HFFc6 (cell line): Measurements from ENCODE around the gene RASSF3. TPM values are rescaled to one million over a fixed set of nuclear protein-coding genes. Genes with fewer than 3 reads are reported as not detected.

Experiments used
- DNase-seq: peaks from one replicate; pipeline ENCODE4 v3.0.0-alpha.2; 2018
- H3K27ac Mint-ChIP-seq: 2 replicates; pipeline ENCODE4 v1.8.0; 2020; ENCODE audit warnings: mild to moderate bottlenecking, mixed read lengths
- H3K27me3 Mint-ChIP-seq: 2 replicates; pipeline ENCODE4 v1.8.0; 2021; ENCODE audit warnings: mild to moderate bottlenecking, moderate library complexity, mixed read lengths; ENCODE audit not compliant: insufficient read depth
- H3K36me3 Mint-ChIP-seq: 2 replicates; pipeline ENCODE4 v1.8.0; 2021; ENCODE audit warnings: low read depth, mixed read lengths
- H3K4me1 Mint-ChIP-seq: 2 replicates; pipeline ENCODE4 v1.8.0; 2020; ENCODE audit warnings: low read depth, mixed read lengths
- H3K4me3 Mint-ChIP-seq: 2 replicates; pipeline ENCODE4 v1.8.0; 2020; ENCODE audit warnings: mild to moderate bottlenecking, moderate library complexity, mixed read lengths
- H3K9me3 Mint-ChIP-seq: 2 replicates; pipeline ENCODE4 v1.8.0; 2020; ENCODE audit warnings: mild to moderate bottlenecking, mixed read lengths
- CTCF ChIP-seq: fragments of 200-600 bp; sonication (generic); IDR thresholded peaks from 2 replicates; pipeline ENCODE4 v1.5.0; 2021; ENCODE audit warnings: antibody characterized with exemption, mild to moderate bottlenecking
- total RNA-seq, 6 experiments: library from RNA; stranded (reverse); fragmentation: NEBNext Ultra II Directional; extraction: Animal tissue kit (Norgen Biotek cat#: 25700); gene quantifications; 2 replicates in 1 of 6; 3 replicates in 5 of 6; pipeline ENCODE4 v1.2.3, GENCODE V29; 2021

RASSF3 gene
- total RNA-seq, 6 experiments from 2014 or later, result 16.9 to 23.3 (median 20.6) TPM

- DNase-seq, result no peak
These were observed 85.3 kb downstream of the RASSF3 start for GRCh38 chr12:64695550-64695949.

GRCh38 chr12:64696080-64696741 lies 85.9 kb downstream of the RASSF3 start:
- Mint-ChIP-seq H3K36me3 (no peaks in the 10 kb centered on the region), H3K9me3 (no peaks in the 10 kb centered on the region), H3K27me3 (no peaks in the 10 kb centered on the region), H3K4me1 (peaks cover 7% of the 10 kb centered on the region; the same call in 1 of the 2 replicates), H3K4me3 (no peak overlapping the region), H3K27ac (no peak overlapping the region)
- peak; percentile 25 for DNase-seq
- TF ChIP-seq CTCF, result peak; percentile 73

More at GRCh38 chr12:64695550-64695949, 85.3 kb downstream of the RASSF3 start:
- H3K36me3 Mint-ChIP-seq, result no peaks in the 10 kb centered on the region
- H3K9me3 Mint-ChIP-seq, result no peaks in the 10 kb centered on the region
- H3K27me3 Mint-ChIP-seq, result no peaks in the 10 kb centered on the region
- peaks cover 7% of the 10 kb centered on the region; the same call in 1 of the 2 replicates for H3K4me1 Mint-ChIP-seq
- H3K27ac Mint-ChIP-seq, result no peak overlapping the region
- H3K4me3 Mint-ChIP-seq, result no peak overlapping the region
- no peak for TF ChIP-seq CTCF

- no peak overlapping the region for H3K4me3 Mint-ChIP-seq
- no peak for TF ChIP-seq CTCF
- H3K36me3 Mint-ChIP-seq, result no peaks in the 10 kb centered on the region
- H3K9me3 Mint-ChIP-seq, result no peaks in the 10 kb centered on the region
- DNase-seq, result no peak
- no peak overlapping the region for H3K27ac Mint-ChIP-seq
- H3K4me1 Mint-ChIP-seq, result no peaks in the 10 kb centered on the region
- H3K27me3 Mint-ChIP-seq, result no peaks in the 10 kb centered on the region
These were observed 89.3 kb downstream of the RASSF3 start for GRCh38 chr12:64699504-64700115.

GRCh38 chr12:64700532-64700931 lies 90.2 kb downstream of the RASSF3 start:
- no peak for DNase-seq
- H3K36me3 Mint-ChIP-seq, result no peaks in the 10 kb centered on the region
- H3K27me3 Mint-ChIP-seq, result no peaks in the 10 kb centered on the region
- no peak for TF ChIP-seq CTCF
- no peaks in the 10 kb centered on the region for H3K4me1 Mint-ChIP-seq
- H3K4me3 Mint-ChIP-seq, result no peak overlapping the region
- H3K27ac Mint-ChIP-seq, result no peak overlapping the region
- no peaks in the 10 kb centered on the region for H3K9me3 Mint-ChIP-seq

GRCh38 chr12:64701283-64701682 lies 91.0 kb downstream of the RASSF3 start:
- Mint-ChIP-seq H3K27me3 (no peaks in the 10 kb centered on the region), H3K27ac (no peak overlapping the region), H3K9me3 (no peaks in the 10 kb centered on the region), H3K4me3 (no peak overlapping the region), H3K36me3 (no peaks in the 10 kb centered on the region), H3K4me1 (peaks cover 2% of the 10 kb centered on the region; the same call in 1 of the 2 replicates)
- DNase-seq, result no peak
- TF ChIP-seq CTCF, result no peak
